ENCODE results near the gene FPGS.

DNA sequence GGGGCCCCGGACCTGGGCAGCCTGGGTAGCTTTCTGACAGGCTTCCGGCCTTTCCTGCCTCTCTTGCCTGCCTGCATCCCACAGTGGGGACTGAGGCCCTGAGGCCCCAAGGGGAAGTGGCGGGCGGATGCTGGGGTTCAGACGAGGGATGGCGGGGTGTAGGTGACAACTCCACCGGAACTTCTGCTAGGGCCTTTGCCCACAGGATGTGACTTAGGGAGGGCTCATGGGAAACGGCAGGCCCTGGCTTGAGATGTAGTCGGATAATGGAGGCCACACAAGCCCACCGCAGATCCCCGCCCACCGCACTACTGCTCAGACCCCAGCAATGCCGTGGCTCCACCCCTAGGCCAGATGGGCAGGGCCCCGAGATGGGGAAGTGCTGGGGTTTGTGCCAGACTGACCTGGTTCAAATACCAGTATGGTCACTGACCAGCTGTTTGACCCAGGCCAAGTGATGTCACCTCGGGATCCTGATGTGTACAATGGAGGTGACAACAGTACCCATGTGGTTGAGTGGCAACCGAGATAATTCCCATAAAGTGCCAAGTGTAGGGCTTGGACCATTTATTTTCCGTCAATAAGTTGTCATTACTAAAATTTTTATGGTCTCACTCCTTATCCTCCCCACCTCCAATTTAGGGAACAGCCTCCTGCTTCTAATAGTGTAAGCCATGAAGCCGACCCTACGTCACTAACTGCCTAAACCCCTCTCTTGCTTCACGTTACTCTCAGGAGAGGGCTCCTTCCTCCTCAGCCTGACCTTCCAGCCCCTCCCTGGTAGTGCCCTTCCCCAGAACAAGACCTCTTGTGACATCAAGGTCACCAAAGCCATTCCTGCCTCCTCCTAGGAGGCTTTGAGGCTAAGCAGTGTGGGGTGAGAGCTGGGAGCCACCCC, 19.3 kb upstream of the FPGS start:
- TF ChIP-seq, protein P1, sequence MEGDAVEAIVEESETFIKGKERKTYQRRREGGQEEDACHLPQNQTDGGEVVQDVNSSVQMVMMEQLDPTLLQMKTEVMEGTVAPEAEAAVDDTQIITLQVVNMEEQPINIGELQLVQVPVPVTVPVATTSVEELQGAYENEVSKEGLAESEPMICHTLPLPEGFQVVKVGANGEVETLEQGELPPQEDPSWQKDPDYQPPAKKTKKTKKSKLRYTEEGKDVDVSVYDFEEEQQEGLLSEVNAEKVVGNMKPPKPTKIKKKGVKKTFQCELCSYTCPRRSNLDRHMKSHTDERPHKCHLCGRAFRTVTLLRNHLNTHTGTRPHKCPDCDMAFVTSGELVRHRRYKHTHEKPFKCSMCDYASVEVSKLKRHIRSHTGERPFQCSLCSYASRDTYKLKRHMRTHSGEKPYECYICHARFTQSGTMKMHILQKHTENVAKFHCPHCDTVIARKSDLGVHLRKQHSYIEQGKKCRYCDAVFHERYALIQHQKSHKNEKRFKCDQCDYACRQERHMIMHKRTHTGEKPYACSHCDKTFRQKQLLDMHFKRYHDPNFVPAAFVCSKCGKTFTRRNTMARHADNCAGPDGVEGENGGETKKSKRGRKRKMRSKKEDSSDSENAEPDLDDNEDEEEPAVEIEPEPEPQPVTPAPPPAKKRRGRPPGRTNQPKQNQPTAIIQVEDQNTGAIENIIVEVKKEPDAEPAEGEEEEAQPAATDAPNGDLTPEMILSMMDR (IDR thresholded peaks at IDR 0.05) = no peak
- no peak for TF ChIP-seq POLR2A (IDR thresholded peaks at IDR 0.05)
